GM12873 (cell line): ENCODE results near the gene NPAS3.

ENCODE experiments used
- CTCF ChIP-seq: IDR thresholded peaks from 2 replicates; pipeline ENCODE4 v1.5.1; 2012; ENCODE audit warnings: low read depth, mild to moderate bottlenecking, moderate library complexity, low read length, control low read depth; ENCODE audit not compliant: insufficient read depth; ENCODE audit errors: missing control alignments

Gene NPAS3

DNA sequence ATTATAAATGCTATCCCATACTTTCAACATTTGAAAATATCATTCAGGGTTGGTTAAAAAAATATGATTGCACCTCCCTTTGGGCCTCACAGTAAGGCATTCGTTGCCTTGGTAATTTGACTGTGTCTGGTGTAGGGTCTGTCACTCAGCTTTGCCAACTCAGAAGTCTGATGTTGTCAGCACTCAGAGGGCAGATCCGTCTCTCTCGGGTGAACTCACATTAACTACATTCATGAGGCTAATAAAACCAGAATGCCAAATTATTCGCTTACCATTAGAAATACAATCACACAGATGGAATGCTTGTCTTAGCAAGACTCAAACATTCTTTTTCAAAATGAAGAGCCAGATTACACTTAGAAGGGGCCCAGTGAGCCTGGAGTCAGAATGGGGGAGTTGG lies 53.0 kb downstream of the NPAS3 start:
- no peak for TF ChIP-seq CTCF

GRCh38 chr14:32993921-32994320 lies 55.2 kb downstream of the NPAS3 start:
- TF ChIP-seq CTCF = no peak

DNA sequence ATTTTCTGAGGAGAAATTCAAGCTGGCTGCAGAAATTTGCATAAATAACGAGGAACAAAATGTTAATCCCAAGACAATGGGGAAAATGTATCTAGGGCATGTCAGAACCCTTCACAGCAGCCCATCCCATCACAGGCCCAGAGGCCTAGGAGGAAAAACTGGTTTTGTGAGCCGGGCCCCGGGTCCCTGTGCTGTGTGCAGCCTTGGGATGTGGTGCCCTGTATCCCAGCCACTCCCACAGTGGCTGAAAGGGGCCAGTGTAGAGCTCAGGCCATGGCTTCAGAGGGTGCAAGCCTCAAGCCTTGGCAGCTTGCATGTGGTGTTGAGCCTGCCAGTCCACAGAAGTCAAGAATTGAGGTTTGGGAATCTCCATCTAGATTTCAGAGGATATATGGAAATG lies 57.7 kb downstream of the NPAS3 start:
- no peak for TF ChIP-seq CTCF

DNA sequence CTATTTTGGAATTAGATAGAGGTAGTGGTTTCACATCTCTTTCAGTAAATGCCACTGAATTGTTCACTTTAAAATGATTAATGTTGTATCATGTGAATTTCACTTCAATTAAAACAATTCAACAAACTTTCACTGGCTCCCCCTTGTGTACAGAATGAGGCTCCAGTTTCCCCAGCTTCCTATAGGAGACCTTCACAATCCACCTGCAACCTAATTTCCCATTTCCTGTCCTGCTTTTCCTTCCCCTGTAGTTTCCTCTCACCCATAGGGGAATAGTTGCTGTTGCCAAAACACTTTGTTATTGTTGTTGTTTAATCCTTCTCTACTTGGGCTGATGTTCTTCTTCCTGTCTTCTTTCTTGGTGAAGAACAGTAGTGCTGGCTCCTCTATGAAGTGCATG lies 59.8 kb downstream of the NPAS3 start:
- TF ChIP-seq CTCF = peak; percentile 27

DNA sequence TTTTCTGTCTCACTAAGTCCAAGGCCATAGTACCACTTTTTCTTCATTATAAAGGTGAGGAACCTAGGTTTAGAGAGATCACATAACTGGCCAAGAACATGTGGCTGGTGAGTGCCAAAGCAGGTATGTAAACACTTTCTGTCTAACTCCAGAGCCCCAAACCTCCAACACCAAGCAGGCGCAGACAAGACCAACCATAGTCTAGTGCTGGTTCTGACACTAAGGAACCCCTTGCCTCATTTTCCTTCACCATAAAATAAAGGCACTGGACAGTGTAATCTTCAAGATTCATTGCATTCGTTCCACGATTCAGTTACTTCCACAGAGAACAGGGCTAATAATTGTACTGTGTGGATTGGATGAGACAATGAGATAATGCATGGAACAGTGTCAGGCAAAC lies 71.0 kb downstream of the NPAS3 start:
- no peak for TF ChIP-seq CTCF

- TF ChIP-seq CTCF = no peak
These were observed 71.8 kb downstream of the NPAS3 start for GRCh38 chr14:33010495-33010894.

GRCh38 chr14:33014710-33015109 lies 76.0 kb downstream of the NPAS3 start:
- no peak for TF ChIP-seq CTCF
